Thyroid gland (tissue), 4 donors: ENCODE data around the gene SEMA4B. TPM values are rescaled to one million over a fixed set of nuclear protein-coding genes. Genes with fewer than 3 reads are reported as not detected.

Experiments
- DNase-seq, 2 donors: peaks; one replicate each; pipeline ENCODE4 v3.0.0-alpha.2; 2019
- H3K27ac ChIP-seq, 3 donors: fragments of 200-600 bp; sonication (generic); 1 replicate in 2 of 3; 2 replicates in 1 of 3; pipeline ENCODE4 v1.5.1; 2016 to 2019; ENCODE audit warnings: mild to moderate bottlenecking in 1 of 3, moderate library complexity in 1 of 3
- H3K27me3 ChIP-seq: fragments of 200-600 bp; sonication (generic); one replicate; pipeline ENCODE4 v1.5.1; 2019
- H3K36me3 ChIP-seq, 2 donors: fragments of 200-600 bp; sonication (generic); one replicate each; pipeline ENCODE4 v1.5.1; 2016 to 2019
- H3K4me1 ChIP-seq, 2 donors: fragments of 200-600 bp; sonication (generic); one replicate each; pipeline ENCODE4 v1.5.1; 2017 to 2019
- H3K4me3 ChIP-seq, 3 donors: fragments of 200-600 bp; sonication (generic); replicated peaks in 1 of 3; 1 replicate in 2 of 3; 2 replicates in 1 of 3; pipeline ENCODE4 v1.5.1; 2016; ENCODE audit warnings: mild to moderate bottlenecking in 1 of 3
- H3K9me3 ChIP-seq: fragments of 200-600 bp; sonication (generic); one replicate; pipeline ENCODE4 v1.5.1; 2017
- CTCF ChIP-seq, 6 experiments: fragments of 200-600 bp in 3 of 6; fragments of 450-650 bp in 3 of 6; sonication (generic) in 3 of 6; IDR thresholded peaks; one replicate each; pipeline ENCODE4 v1.5.1; 2016 to 2019; ENCODE audit warnings: antibody characterized with exemption in 6 of 6, mild to moderate bottlenecking in 2 of 6, inconsistent platforms in 1 of 6, moderate library complexity in 1 of 6
- POLR2A ChIP-seq, 2 donors: fragments of 450-650 bp; IDR thresholded peaks; one replicate each; pipeline ENCODE4 v1.6.1; 2017; ENCODE audit warnings: antibody characterized with exemption in 2 of 2, mild to moderate bottlenecking in 2 of 2, moderate library complexity in 1 of 2
- WGBS, 2 donors: methylation state at CpG; one replicate each; pipeline ENCODE4 v1.1.5; 2017; 5-methylcytosine and 5-hydroxymethylcytosine counted together
- intact Hi-C: fragments of 100-400 bp; cut with DNase I; formaldehyde crosslinking; loops from one replicate; pipeline ENCODE4 v1.15.1; 2023
- total RNA-seq, 4 donors: library from RNA; depleted of rRNA; stranded (reverse); fragments of >200 nt; gene quantifications; one replicate each; pipeline ENCODE4 v1.2.3, GENCODE V29; 2016

Gene SEMA4B
- total RNA-seq, 4 donors from 2014 or later, result 49.5 to 163 (median 69.9) TPM

- no peak for DNase-seq
- Histone ChIP-seq H3K4me1 (peaks cover 21 to 40% of the 10 kb centered on the region in 2 donors), H3K27me3 (no peaks in the 10 kb centered on the region), H3K9me3 (no peaks in the 10 kb centered on the region), H3K27ac (peak overlapping the region in 2 of 3 donors; percentile 12 to 99), H3K4me3 (no peak overlapping the region), H3K36me3 (no peaks in the 10 kb centered on the region)
- no peak for TF ChIP-seq CTCF (IDR thresholded peaks at IDR 0.05)
- no peak for TF ChIP-seq POLR2A (IDR thresholded peaks at IDR 0.05)
- WGBS, 2 donors, result 79 to 85% methylated on average over 1 of the region's 1 CpG
- intact Hi-C loops, result no loop called here
Measured at GRCh38 chr15:90171623-90172022, 29.5 kb upstream of the SEMA4B start.

GRCh38 chr15:90173372-90173771, 27.8 kb upstream of the SEMA4B start:
- Histone ChIP-seq H3K4me1 (peaks cover 17 to 35% of the 10 kb centered on the region in 2 donors), H3K9me3 (no peaks in the 10 kb centered on the region), H3K27ac (peak overlapping the region; percentile 54 to 99 (median 98)), H3K36me3 (no peaks in the 10 kb centered on the region), H3K4me3 (no peak overlapping the region), H3K27me3 (no peaks in the 10 kb centered on the region)
- intact Hi-C loops, result no loop called here
- DNase-seq, result no peak
- TF ChIP-seq CTCF (IDR thresholded peaks at IDR 0.05) (no peak), POLR2A (IDR thresholded peaks at IDR 0.05) (no peak)
- WGBS, 2 donors, result 79 to 87% methylated on average over 7 of the region's 7 CpGs

GRCh38 chr15:90174140-90174875, 26.8 kb upstream of the SEMA4B start:
- DNase-seq, result peak; percentile 100
- H3K9me3 ChIP-seq, result no peaks in the 10 kb centered on the region
- WGBS, 2 donors, result 56 to 58% methylated on average over 23 to 25 of the region's 25 CpGs
- intact Hi-C loops, result no loop called here
- H3K27ac ChIP-seq, result peak overlapping the region; percentile 98 to 99 (median 98)
- no peak for TF ChIP-seq CTCF (IDR thresholded peaks at IDR 0.05)
- TF ChIP-seq POLR2A (IDR thresholded peaks at IDR 0.05), result peak in 1 of 2 donors; percentile 52
- H3K4me3 ChIP-seq, result no peak overlapping the region
- peaks cover 17 to 35% of the 10 kb centered on the region in 2 donors for H3K4me1 ChIP-seq
- no peaks in the 10 kb centered on the region for H3K27me3 ChIP-seq
- H3K36me3 ChIP-seq, result no peaks in the 10 kb centered on the region

GRCh38 chr15:90177012-90177411, 24.1 kb upstream of the SEMA4B start:
- intact Hi-C loops, result no loop called here

More at GRCh38 chr15:90177012-90177411, 24.1 kb upstream of the SEMA4B start:
- TF ChIP-seq CTCF (IDR thresholded peaks at IDR 0.05) (no peak), POLR2A (IDR thresholded peaks at IDR 0.05) (no peak)
- no peak for DNase-seq
- WGBS, 2 donors, result 95% methylated on average over 9 of the region's 9 CpGs
- Histone ChIP-seq H3K4me1 (peaks cover 26 to 48% of the 10 kb centered on the region in 2 donors), H3K27me3 (no peaks in the 10 kb centered on the region), H3K9me3 (no peaks in the 10 kb centered on the region), H3K27ac (no peak overlapping the region), H3K4me3 (no peak overlapping the region), H3K36me3 (no peaks in the 10 kb centered on the region)
